HFFc6 (cell line): ENCODE measurements around the gene LRG1. TPM values are rescaled to one million over a fixed set of nuclear protein-coding genes. Genes with fewer than 3 reads are reported as not detected.
"Not testable (repeated sequence)": the region's sequence is repeated elsewhere in the genome, so short reads cannot be mapped to it uniquely, and the experiment has no call there.

Experiments used
- DNase-seq: peaks from one replicate; pipeline ENCODE4 v3.0.0-alpha.2; 2018
- H3K27ac Mint-ChIP-seq: 2 replicates; pipeline ENCODE4 v1.8.0; 2020; ENCODE audit warnings: mild to moderate bottlenecking, mixed read lengths
- H3K27me3 Mint-ChIP-seq: 2 replicates; pipeline ENCODE4 v1.8.0; 2021; ENCODE audit warnings: mild to moderate bottlenecking, moderate library complexity, mixed read lengths; ENCODE audit not compliant: insufficient read depth
- H3K36me3 Mint-ChIP-seq: 2 replicates; pipeline ENCODE4 v1.8.0; 2021; ENCODE audit warnings: low read depth, mixed read lengths
- H3K4me1 Mint-ChIP-seq: 2 replicates; pipeline ENCODE4 v1.8.0; 2020; ENCODE audit warnings: low read depth, mixed read lengths
- H3K4me3 Mint-ChIP-seq: 2 replicates; pipeline ENCODE4 v1.8.0; 2020; ENCODE audit warnings: mild to moderate bottlenecking, moderate library complexity, mixed read lengths
- H3K9me3 Mint-ChIP-seq: 2 replicates; pipeline ENCODE4 v1.8.0; 2020; ENCODE audit warnings: mild to moderate bottlenecking, mixed read lengths
- total RNA-seq, 6 experiments: library from RNA; stranded (reverse); fragmentation: NEBNext Ultra II Directional; extraction: Animal tissue kit (Norgen Biotek cat#: 25700); gene quantifications; 2 replicates in 1 of 6; 3 replicates in 5 of 6; pipeline ENCODE4 v1.2.3, GENCODE V29; 2021
- TF ChIP-seq, protein P1 (sequence below): fragments of 200-600 bp; sonication (generic); IDR thresholded peaks from 2 replicates; pipeline ENCODE4 v1.5.0; 2021; ENCODE audit warnings: antibody characterized with exemption, mild to moderate bottlenecking

Gene LRG1
- total RNA-seq, 6 experiments from 2014 or later: not detected

DNA sequence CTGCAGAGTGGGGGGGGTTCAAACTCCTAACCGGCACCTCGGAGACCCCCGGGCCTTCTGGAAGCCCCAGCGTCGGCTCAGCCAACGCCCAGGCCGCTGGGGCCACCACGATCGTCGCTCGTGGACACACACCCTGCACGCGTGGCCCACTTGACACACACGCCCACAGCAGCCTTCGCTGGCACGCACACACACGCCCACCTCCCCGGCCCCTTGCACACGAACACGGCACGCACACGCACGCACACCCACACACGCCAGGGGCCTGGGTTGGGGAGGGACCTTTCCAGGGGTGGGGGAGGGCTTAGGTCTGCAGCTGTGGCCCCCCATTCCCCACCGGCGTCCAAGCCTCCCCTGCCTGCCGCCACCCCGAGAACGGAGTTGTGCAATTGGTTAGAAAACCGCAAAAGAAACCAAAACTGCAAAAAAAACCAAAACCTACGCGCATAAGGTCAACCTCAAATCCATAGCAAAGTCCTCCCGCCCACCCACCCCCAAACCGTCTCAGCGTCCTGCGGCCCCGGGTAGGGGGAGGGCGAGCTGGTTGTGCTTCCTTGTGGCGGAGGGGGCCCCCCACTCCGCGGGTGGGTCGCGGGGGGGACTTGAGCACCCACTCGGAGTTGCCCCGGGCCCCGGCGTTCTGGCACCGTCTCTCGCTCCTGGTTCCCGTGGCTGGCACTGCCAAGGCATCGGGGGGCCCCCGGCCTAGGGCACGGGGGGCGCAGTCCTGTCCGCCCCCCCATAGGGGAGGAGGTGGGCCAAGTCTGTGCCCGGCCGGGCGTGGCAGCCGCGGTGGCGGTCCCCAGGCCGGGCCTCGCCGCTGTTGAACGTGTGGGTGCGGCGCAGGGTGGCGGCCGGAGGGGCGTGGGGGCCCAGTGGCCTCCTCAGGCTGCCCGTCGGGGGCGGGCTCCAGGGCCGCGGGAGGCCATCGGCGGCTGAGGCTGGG, 3.3 kb upstream of the LRG1 start:
- TF ChIP-seq, protein P1, sequence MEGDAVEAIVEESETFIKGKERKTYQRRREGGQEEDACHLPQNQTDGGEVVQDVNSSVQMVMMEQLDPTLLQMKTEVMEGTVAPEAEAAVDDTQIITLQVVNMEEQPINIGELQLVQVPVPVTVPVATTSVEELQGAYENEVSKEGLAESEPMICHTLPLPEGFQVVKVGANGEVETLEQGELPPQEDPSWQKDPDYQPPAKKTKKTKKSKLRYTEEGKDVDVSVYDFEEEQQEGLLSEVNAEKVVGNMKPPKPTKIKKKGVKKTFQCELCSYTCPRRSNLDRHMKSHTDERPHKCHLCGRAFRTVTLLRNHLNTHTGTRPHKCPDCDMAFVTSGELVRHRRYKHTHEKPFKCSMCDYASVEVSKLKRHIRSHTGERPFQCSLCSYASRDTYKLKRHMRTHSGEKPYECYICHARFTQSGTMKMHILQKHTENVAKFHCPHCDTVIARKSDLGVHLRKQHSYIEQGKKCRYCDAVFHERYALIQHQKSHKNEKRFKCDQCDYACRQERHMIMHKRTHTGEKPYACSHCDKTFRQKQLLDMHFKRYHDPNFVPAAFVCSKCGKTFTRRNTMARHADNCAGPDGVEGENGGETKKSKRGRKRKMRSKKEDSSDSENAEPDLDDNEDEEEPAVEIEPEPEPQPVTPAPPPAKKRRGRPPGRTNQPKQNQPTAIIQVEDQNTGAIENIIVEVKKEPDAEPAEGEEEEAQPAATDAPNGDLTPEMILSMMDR: no peak
- no peak overlapping the region for H3K4me3 Mint-ChIP-seq
- no peaks in the 10 kb centered on the region for H3K9me3 Mint-ChIP-seq
- peaks cover 11% of the 10 kb centered on the region for H3K27me3 Mint-ChIP-seq
- no peak overlapping the region for H3K27ac Mint-ChIP-seq
- no peak for DNase-seq
- H3K36me3 Mint-ChIP-seq: no peaks in the 10 kb centered on the region; the same call in 1 of the 2 replicates
- no peaks in the 10 kb centered on the region for H3K4me1 Mint-ChIP-seq

DNA sequence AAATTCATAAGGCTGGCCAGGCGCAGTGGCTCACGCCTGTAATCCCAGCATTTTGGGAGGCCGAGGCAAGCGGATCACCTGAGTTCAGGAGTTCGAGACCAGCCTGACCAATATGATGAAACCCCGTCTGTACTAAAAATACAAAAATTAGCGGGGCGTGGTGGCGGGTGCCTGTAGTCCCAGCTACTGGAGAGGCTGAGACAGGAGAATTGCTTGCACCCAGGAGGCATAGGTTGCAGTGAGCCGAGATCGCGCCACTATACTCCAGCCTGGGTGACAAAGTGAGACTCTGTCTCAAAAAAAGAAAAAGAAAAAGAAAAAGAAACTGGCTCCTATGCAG, 1.9 kb upstream of the LRG1 start:
- H3K4me1 Mint-ChIP-seq, H3K27ac Mint-ChIP-seq, H3K36me3 Mint-ChIP-seq: not testable (repeated sequence)

DNA sequence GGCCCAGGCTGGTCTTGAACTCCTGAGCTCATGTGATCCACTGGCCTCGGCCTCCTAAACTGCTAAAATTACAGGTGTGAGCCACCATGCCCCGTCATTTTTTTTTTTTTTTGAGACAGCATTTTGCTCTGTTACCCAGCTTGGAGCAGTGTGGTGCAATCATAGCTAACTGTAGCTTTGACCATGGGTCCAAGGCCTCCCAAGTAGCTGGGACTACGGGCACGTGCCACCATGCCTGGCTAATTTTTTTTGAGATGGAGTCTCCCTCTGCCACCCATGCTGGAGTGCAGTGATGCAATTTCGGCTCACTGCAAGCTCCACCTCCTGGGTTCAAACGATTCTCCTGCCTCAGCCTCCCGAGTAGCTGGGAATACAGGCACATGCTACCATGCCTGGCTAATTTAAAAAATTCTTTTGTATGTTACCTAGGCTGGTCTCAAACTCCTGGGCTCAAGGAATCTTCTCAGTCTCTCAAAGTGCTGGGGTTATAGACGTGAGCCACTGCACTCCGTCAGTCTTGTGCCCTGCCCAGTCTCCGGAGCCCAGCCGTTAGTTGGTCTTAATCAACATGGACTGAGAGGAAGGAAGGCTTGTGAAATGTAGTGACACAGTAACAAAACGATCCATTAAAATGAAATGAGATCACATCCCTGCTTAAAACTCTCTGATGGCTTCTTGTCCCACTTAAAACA, 1.4 kb upstream of the LRG1 start:
- no peak for DNase-seq
- no peaks in the 10 kb centered on the region for H3K9me3 Mint-ChIP-seq
- TF ChIP-seq, protein P1: no peak
- no peak overlapping the region for H3K4me3 Mint-ChIP-seq
- no peaks in the 10 kb centered on the region; the same call in 1 of the 2 replicates for H3K36me3 Mint-ChIP-seq
- no peak overlapping the region for H3K27ac Mint-ChIP-seq
- H3K4me1 Mint-ChIP-seq: no peaks in the 10 kb centered on the region
- peaks cover 17% of the 10 kb centered on the region for H3K27me3 Mint-ChIP-seq

More for the DNA sequence above, 1.9 kb upstream of the LRG1 start:
- H3K9me3 Mint-ChIP-seq, DNase-seq, H3K4me3 Mint-ChIP-seq: not testable (repeated sequence)
- H3K27me3 Mint-ChIP-seq: peaks cover 17% of the 10 kb centered on the region

DNA sequence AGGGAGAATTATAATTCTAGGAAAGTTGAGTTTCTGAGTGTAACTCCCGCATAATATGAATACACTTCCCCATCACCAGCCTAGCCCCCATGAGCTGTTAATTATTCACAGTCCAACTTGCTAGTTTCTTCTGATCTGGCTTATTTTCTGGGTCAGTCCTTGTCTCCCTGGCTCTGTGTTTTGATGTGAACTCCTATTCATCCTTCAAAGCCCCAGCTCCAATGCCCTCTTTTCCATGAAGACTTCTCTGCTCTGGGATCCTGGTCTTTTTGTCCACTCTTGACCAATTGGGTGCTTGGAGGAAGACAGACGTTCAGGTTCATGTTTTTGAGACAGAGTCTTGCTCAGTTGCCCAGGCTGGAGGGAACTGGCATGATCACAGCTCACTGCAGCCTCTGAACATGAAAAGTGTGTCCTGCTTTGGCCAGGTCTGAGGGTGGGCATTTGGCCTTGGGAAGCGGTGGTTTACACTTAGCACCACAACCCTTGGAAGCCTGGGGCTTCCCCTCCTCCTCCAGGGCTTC, 605 bp downstream of the LRG1 start:
- H3K4me3 Mint-ChIP-seq: no peak overlapping the region
- DNase-seq: no peak
- H3K9me3 Mint-ChIP-seq: no peaks in the 10 kb centered on the region
- peaks cover 29% of the 10 kb centered on the region for H3K27me3 Mint-ChIP-seq
- H3K27ac Mint-ChIP-seq: no peak overlapping the region
- no peaks in the 10 kb centered on the region; the same call in 1 of the 2 replicates for H3K36me3 Mint-ChIP-seq
- no peaks in the 10 kb centered on the region for H3K4me1 Mint-ChIP-seq
- TF ChIP-seq, protein P1: no peak

DNA sequence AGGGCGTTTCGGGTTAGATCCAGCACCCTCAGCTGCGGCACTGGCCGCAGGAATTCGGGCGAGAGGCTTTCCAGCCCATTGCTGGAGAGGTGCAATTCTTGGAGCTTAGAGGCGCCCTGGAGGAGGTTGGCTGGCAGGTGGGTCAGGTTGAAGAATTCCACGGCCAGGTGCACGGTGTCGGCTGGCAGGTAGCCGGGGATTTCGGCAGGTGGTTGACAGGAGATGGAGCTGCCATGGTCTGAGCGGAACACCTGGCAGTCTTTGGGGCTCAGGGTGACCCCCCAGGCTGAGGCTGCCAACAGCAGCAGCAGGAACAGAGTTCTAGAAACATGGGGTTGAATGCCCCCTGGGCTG, 1.3 kb downstream of the LRG1 start:
- Mint-ChIP-seq H3K4me1 (no peaks in the 10 kb centered on the region), H3K9me3 (no peaks in the 10 kb centered on the region), H3K27me3 (peaks cover 33% of the 10 kb centered on the region), H3K27ac (no peak overlapping the region), H3K36me3 (no peaks in the 10 kb centered on the region; the same call in 1 of the 2 replicates), H3K4me3 (no peak overlapping the region)
- no peak for DNase-seq
- TF ChIP-seq, protein P1: no peak
